ENCODE results near the gene LRMDA. TPM values are rescaled to one million over a fixed set of nuclear protein-coding genes. Genes with fewer than 3 reads are reported as not detected.
A peak's percentile ranks its signal among the peaks of the same experiment; 100 is the strongest.

Gene LRMDA
- polyA plus RNA-seq, 2 of the 4 experiments (the other 2 are of a cell fraction) = 4.6 to 5.2 TPM

DNA sequence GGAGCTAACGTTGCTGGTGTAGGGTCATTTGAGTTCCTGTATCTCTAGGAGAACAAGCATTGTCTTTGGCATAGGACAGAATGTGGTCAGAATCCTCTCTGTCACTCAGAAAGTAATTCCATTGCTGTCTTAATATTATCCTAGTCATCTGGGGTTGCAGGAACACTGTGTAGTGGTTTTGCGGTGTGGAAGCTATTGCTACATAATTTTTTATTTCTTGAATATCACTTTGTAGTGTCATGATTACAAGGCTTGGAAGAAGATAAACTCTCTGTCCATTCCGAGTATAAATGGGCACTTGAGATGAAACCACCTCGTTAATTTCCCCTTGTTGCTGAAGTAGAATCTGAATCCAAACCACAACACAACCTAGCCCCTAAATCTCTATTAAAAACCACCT lies 919.2 kb downstream of the LRMDA start:
- WGBS (ENCODE audit: missing lambda C conversion rate) = 75% methylated on average over 4 of the region's 4 CpGs
- Histone ChIP-seq H3K4me2 (no peak overlapping the region), H3K4me3 (no peak overlapping the region), H3K27ac (no peak overlapping the region), H3K4me1 (peaks cover 13% of the 10 kb centered on the region), H3K9me3 (no peaks in the 10 kb centered on the region)
- DNase-seq (ENCODE audit: low read depth in 1 of 2, low spot score in 1 of 2) (no peak), FAIRE-seq (no peak), ATAC-seq (no peak)
- CTCF ChIA-PET = interaction anchor here (0.7 to 1.1 kb wide), 5 partner anchors 20 to 137 kb away, joined by 3 to 5 read pairs (median 4); no protein-coding TSS in a partner anchor
- POLR2A ChIA-PET = interaction anchor here (0.6 kb wide), 1 partner anchor 37 kb away, joined by 4 read pairs; no protein-coding TSS in a partner anchor
- TF ChIP-seq EHMT2 (IDR thresholded peaks at IDR 0.05; ENCODE audit: low read depth) (no peak), JUN (IDR thresholded peaks at IDR 0.05) (no peak), RNF2 (IDR thresholded peaks at IDR 0.05; ENCODE audit: borderline replicate concordance, low read depth) (no peak), FOSB (CRISPR knock-in tag; IDR thresholded peaks at IDR 0.05) (no peak), NPAS2 (CRISPR knock-in tag; IDR thresholded peaks at IDR 0.05; ENCODE audit: borderline replicate concordance) (no peak), RCOR1 (IDR thresholded peaks at IDR 0.05; ENCODE audit: low read depth, low read length) (no peak), MAFK (IDR thresholded peaks at IDR 0.05; ENCODE audit: partially characterized antibody) (no peak), POLR2AphosphoS2 (conservative IDR thresholded peaks at IDR 0.05; ENCODE audit: low read length) (no peak)
- TF ChIP-seq, protein P1, sequence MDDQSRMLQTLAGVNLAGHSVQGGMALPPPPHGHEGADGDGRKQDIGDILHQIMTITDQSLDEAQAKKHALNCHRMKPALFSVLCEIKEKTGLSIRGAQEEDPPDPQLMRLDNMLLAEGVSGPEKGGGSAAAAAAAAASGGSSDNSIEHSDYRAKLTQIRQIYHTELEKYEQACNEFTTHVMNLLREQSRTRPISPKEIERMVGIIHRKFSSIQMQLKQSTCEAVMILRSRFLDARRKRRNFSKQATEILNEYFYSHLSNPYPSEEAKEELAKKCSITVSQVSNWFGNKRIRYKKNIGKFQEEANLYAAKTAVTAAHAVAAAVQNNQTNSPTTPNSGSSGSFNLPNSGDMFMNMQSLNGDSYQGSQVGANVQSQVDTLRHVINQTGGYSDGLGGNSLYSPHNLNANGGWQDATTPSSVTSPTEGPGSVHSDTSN (IDR thresholded peaks at IDR 0.05) = no peak
- TF ChIP-seq, protein P2, sequence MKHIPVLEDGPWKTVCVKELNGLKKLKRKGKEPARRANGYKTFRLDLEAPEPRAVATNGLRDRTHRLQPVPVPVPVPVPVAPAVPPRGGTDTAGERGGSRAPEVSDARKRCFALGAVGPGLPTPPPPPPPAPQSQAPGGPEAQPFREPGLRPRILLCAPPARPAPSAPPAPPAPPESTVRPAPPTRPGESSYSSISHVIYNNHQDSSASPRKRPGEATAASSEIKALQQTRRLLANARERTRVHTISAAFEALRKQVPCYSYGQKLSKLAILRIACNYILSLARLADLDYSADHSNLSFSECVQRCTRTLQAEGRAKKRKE (CRISPR knock-in tag; IDR thresholded peaks at IDR 0.05; ENCODE audit: low read depth) = no peak
- TF ChIP-seq, protein P3, sequence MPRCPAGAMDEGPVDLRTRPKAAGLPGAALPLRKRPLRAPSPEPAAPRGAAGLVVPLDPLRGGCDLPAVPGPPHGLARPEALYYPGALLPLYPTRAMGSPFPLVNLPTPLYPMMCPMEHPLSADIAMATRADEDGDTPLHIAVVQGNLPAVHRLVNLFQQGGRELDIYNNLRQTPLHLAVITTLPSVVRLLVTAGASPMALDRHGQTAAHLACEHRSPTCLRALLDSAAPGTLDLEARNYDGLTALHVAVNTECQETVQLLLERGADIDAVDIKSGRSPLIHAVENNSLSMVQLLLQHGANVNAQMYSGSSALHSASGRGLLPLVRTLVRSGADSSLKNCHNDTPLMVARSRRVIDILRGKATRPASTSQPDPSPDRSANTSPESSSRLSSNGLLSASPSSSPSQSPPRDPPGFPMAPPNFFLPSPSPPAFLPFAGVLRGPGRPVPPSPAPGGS (IDR thresholded peaks at IDR 0.05) = no peak

DNA sequence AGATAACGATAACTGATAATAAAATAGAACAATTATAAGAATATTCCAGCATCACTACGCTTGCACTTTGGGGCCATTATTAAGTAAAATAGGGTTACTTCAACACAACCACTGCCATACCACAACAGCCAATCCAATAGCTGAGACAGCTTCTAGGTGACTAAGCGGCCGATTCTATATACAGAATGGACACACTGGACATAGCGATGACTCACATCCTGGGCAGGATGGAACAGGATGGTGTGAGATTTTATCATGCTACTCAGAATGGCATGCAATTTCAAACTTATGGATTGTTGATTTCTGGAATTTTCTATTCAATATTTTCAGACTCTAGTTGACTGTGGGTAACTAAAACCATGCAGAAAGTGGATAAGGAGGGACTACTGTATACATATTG lies 920.9 kb downstream of the LRMDA start:
- CTCF ChIA-PET = no interaction called here
- Histone ChIP-seq H3K27ac (peak overlapping the region; percentile 57 to 65; a peak in 5 of 6 replicates), H3K9me3 (no peaks in the 10 kb centered on the region), H3K4me2 (peak overlapping the region; percentile 40), H3K4me3 (no peak overlapping the region), H3K4me1 (peaks cover 13% of the 10 kb centered on the region)
- POLR2A ChIA-PET = no interaction called here
- TF ChIP-seq, protein P4, sequence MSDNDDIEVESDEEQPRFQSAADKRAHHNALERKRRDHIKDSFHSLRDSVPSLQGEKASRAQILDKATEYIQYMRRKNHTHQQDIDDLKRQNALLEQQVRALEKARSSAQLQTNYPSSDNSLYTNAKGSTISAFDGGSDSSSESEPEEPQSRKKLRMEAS (IDR thresholded peaks at IDR 0.05) = 0 out of 2 replicates have a peak, but pooled peaks have one; percentile 17
- TF ChIP-seq JUNB (IDR thresholded peaks at IDR 0.05) (0 out of 2 replicates have a peak, but pooled peaks have one; percentile 28), GATA3 (IDR thresholded peaks at IDR 0.05; ENCODE audit: borderline replicate concordance) (peak; percentile 33; the same call in 1 of the 2 replicates), POLR2A (IDR thresholded peaks at IDR 0.05; ENCODE audit: low read length) (no peak), FOSL2 (IDR thresholded peaks at IDR 0.05) (peak; percentile 49; the same call in 1 of the 2 replicates), FOSL2 (CRISPR knock-in tag; IDR thresholded peaks at IDR 0.05) (peak; percentile 73), ZFP36 (IDR thresholded peaks at IDR 0.05; ENCODE audit: borderline replicate concordance, partially characterized antibody) (no peak)
- DNase-seq (ENCODE audit: low read depth in 1 of 2, low spot score in 1 of 2) = peak in 1 of 2 experiments; percentile 62
- WGBS (ENCODE audit: missing lambda C conversion rate) = 39% methylated on average over 5 of the region's 5 CpGs
- no peak for FAIRE-seq
- ATAC-seq = peak; percentile 87 to 89

DNA sequence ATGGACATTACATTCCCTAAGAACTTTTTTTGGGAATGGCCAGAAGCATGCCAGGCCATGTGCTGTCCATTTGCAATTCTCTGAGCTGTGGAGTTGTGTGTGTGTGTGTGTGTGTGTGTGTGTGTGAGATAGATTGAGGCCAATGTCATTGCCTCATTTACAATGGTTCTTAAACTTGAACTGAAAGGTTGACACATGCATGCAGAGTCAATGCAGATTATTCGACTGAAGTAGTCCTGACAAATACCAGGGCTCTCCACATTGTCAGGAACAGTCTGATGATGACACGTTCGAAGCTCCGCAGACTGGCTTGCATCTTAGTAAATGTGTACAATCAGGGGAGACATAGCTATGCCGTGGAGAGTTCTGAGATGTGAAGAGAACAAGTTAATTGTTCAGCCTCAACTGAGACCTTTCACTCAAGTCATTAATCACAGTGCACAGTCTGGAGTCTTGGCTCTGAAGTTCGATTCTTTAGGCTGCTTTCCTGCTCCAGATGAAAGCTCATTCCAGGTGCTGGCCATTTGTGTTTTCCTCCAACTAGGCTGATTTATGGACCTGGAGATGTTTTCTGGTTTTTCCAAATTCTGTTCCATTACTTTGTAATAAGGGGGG lies 921.9 kb downstream of the LRMDA start:
- H3K4me3 ChIP-seq = no peak overlapping the region
- DNase-seq (ENCODE audit: low read depth in 1 of 2, low spot score in 1 of 2) (no peak), ATAC-seq (no peak), FAIRE-seq (no peak)
- TF ChIP-seq GATA3 (IDR thresholded peaks at IDR 0.05; ENCODE audit: borderline replicate concordance) = no peak
- H3K4me1 ChIP-seq = peaks cover 13% of the 10 kb centered on the region
- 72% methylated on average over 6 of the region's 6 CpGs for WGBS (ENCODE audit: missing lambda C conversion rate)
- no peaks in the 10 kb centered on the region for H3K9me3 ChIP-seq
- CTCF ChIA-PET = no interaction called here
- H3K27ac ChIP-seq = peak overlapping the region; percentile 57 to 65; a peak in 3 of 6 replicates
- POLR2A ChIA-PET = no interaction called here
- no peak overlapping the region for H3K4me2 ChIP-seq

Measured in A549 (cell line).